Panc1 (cell line): ENCODE data around the gene TLE3. TPM values are rescaled to one million over a fixed set of nuclear protein-coding genes. Genes with fewer than 3 reads are reported as not detected.

Source experiments
- ATAC-seq: fragments of 200-7000 bp; cut with Tn5 transposase; 2 replicates; pipeline ENCODE4 v1.9.1; 2020; ENCODE audit warnings: mild to moderate bottlenecking, moderate library complexity
- BruUV-seq: library from RNA; stranded (reverse); fragments of 400-500 nt; replicated peaks from 2 replicates; lab custom pipeline; 2021; lab: Mats Ljungman, UMichigan
- CTCF ChIA-PET: fragments of 300-600 bp; sonication (Branson Sonifier 250); formaldehyde crosslinking; loops from one replicate; lab custom pipeline; 2022; ENCODE audit warnings: antibody characterized with exemption; lab: Charles Lee
- POLR2A ChIA-PET: fragments of 300-600 bp; sonication (Branson Sonifier 250); formaldehyde crosslinking; loops from one replicate; lab custom pipeline; 2022; ENCODE audit warnings: antibody characterized with exemption; lab: Charles Lee
- DNase-seq: peaks from one replicate; pipeline ENCODE4 v3.0.0-alpha.2; 2010; ENCODE audit warnings: low read depth, low spot score
- H3K27ac ChIP-seq: 2 replicates; pipeline ENCODE4 v1.5.1; 2011; ENCODE audit warnings: mild to moderate bottlenecking, low read length, inconsistent platforms
- H3K27me3 ChIP-seq: fragments of 200-500 bp; sonication (Bioruptor generic); 2 replicates; pipeline ENCODE4 v1.6.0; 2014; ENCODE audit warnings: low read length, inconsistent platforms; ENCODE audit not compliant: control insufficient read depth, insufficient read depth
- H3K36me3 ChIP-seq: fragments of 200-500 bp; sonication (Bioruptor generic); 2 replicates; pipeline ENCODE4 v1.5.1; 2014; ENCODE audit warnings: inconsistent platforms, mild to moderate bottlenecking, low read length, moderate library complexity; ENCODE audit not compliant: control insufficient read depth, insufficient read depth
- H3K4me1 ChIP-seq: 2 replicates; pipeline ENCODE4 v1.5.1; 2011; ENCODE audit warnings: inconsistent platforms, mild to moderate bottlenecking, low read length, moderate library complexity; ENCODE audit not compliant: control insufficient read depth, insufficient read depth
- H3K4me3 ChIP-seq, 2 experiments: 2 replicates each; pipeline ENCODE4 v1.5.1; 2011 to 2012; ENCODE audit warnings: low read depth in 2 of 2, low read length in 2 of 2, mild to moderate bottlenecking in 2 of 2, inconsistent platforms in 1 of 2, moderate library complexity in 1 of 2
- H3K9me3 ChIP-seq: fragments of 200-500 bp; sonication (Bioruptor generic); 2 replicates; pipeline ENCODE4 v1.5.1; 2014; ENCODE audit warnings: low read depth, mild to moderate bottlenecking, inconsistent platforms, low read length, moderate library complexity; ENCODE audit not compliant: control insufficient read depth, insufficient read depth
- POLR2AphosphoS5 ChIP-seq: IDR thresholded peaks from 2 replicates; pipeline ENCODE4 v1.6.1; 2012; ENCODE audit warnings: mild to moderate bottlenecking, low read depth, low read length, moderate library complexity
- SIN3A ChIP-seq: IDR thresholded peaks from 2 replicates; pipeline ENCODE4 v1.6.1; 2012; ENCODE audit warnings: low read depth, mild to moderate bottlenecking, low read length, moderate library complexity, borderline replicate concordance; ENCODE audit not compliant: insufficient read depth
- TCF7L2 ChIP-seq: IDR thresholded peaks from 2 replicates; pipeline ENCODE4 v1.6.1; 2011; ENCODE audit warnings: mild to moderate bottlenecking, low read depth, low read length, inconsistent platforms
- in situ Hi-C: cut with HindIII; loops from 2 replicates; pipeline ENCODE4 v1.10.0; 2016; ENCODE audit warnings: low sequenced_read_pairs, low pct_unique_long_range_greater_than_20kb
- intact Hi-C: fragments of 100-400 bp; cut with micrococcal nuclease; formaldehyde crosslinking; loops from one replicate; pipeline ENCODE4 v1.10.0; 2022; ENCODE audit not compliant: unreplicated experiment
- total RNA-seq: library from RNA; stranded (reverse); gene quantifications from one replicate; pipeline ENCODE4 v1.2.1, GENCODE V29; 2021; ENCODE audit not compliant: unreplicated experiment
- TF ChIP-seq, protein P1 (sequence below), 2 experiments: IDR thresholded peaks; 2 replicates each; pipeline ENCODE4 v1.6.1; 2011 to 2012; ENCODE audit warnings: low read depth in 2 of 2, control low read depth in 1 of 2, low read length in 1 of 2, mild to moderate bottlenecking in 1 of 2, moderate library complexity in 1 of 2; ENCODE audit not compliant: insufficient read depth in 1 of 2
- TF ChIP-seq, protein P2 (sequence below): fragments of 450-650 bp; IDR thresholded peaks from 2 replicates; pipeline ENCODE4 v1.5.1; 2017; ENCODE audit warnings: mild to moderate bottlenecking

The TLE3 gene
- total RNA-seq, 1 experiment from 2014 or later, result 132 TPM

DNA sequence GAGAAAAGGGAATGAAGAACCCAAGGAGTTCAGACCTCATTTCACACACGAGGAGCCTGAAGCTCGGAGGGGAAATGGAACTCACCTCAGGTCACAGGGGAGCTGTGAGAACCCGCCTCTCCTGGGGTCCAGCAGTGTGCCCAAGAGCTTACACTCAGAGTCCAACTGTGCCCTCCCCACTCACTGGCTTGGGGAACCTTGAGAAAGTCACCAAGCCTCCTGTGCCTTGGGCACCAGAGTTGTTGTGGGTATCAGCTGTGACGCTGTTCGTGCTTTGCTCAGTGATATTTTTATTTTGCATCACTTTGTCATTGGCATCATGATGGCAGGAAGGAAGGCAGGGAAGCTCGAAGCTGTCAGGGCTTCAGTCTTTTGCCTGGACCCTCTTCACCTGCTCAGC, 83.4 kb downstream of the TLE3 start:
- in situ Hi-C loops (no loop called here), intact Hi-C loops (no loop called here)
- no peak for ATAC-seq
- no peaks in the 10 kb centered on the region for H3K27me3 ChIP-seq
- H3K4me3 ChIP-seq, result no peak overlapping the region
- no peaks in the 10 kb centered on the region for H3K36me3 ChIP-seq
- BruUV-seq, result no TSS peak
- H3K27ac ChIP-seq, result no peak overlapping the region
- TF ChIP-seq TCF7L2 (no peak), POLR2AphosphoS5 (no peak), SIN3A (no peak)
- TF ChIP-seq, protein P1, sequence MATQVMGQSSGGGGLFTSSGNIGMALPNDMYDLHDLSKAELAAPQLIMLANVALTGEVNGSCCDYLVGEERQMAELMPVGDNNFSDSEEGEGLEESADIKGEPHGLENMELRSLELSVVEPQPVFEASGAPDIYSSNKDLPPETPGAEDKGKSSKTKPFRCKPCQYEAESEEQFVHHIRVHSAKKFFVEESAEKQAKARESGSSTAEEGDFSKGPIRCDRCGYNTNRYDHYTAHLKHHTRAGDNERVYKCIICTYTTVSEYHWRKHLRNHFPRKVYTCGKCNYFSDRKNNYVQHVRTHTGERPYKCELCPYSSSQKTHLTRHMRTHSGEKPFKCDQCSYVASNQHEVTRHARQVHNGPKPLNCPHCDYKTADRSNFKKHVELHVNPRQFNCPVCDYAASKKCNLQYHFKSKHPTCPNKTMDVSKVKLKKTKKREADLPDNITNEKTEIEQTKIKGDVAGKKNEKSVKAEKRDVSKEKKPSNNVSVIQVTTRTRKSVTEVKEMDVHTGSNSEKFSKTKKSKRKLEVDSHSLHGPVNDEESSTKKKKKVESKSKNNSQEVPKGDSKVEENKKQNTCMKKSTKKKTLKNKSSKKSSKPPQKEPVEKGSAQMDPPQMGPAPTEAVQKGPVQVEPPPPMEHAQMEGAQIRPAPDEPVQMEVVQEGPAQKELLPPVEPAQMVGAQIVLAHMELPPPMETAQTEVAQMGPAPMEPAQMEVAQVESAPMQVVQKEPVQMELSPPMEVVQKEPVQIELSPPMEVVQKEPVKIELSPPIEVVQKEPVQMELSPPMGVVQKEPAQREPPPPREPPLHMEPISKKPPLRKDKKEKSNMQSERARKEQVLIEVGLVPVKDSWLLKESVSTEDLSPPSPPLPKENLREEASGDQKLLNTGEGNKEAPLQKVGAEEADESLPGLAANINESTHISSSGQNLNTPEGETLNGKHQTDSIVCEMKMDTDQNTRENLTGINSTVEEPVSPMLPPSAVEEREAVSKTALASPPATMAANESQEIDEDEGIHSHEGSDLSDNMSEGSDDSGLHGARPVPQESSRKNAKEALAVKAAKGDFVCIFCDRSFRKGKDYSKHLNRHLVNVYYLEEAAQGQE (IDR thresholded peaks at IDR 0.05; ENCODE audit: insufficient read depth in 1 of 2, low read depth in 2 of 2, low read length in 1 of 2), result no peak
- TF ChIP-seq, protein P2, sequence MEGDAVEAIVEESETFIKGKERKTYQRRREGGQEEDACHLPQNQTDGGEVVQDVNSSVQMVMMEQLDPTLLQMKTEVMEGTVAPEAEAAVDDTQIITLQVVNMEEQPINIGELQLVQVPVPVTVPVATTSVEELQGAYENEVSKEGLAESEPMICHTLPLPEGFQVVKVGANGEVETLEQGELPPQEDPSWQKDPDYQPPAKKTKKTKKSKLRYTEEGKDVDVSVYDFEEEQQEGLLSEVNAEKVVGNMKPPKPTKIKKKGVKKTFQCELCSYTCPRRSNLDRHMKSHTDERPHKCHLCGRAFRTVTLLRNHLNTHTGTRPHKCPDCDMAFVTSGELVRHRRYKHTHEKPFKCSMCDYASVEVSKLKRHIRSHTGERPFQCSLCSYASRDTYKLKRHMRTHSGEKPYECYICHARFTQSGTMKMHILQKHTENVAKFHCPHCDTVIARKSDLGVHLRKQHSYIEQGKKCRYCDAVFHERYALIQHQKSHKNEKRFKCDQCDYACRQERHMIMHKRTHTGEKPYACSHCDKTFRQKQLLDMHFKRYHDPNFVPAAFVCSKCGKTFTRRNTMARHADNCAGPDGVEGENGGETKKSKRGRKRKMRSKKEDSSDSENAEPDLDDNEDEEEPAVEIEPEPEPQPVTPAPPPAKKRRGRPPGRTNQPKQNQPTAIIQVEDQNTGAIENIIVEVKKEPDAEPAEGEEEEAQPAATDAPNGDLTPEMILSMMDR, result no peak
- ChIA-PET CTCF (no interaction called here), POLR2A (no interaction called here)
- H3K4me1 ChIP-seq, result no peaks in the 10 kb centered on the region
- no peak for DNase-seq
- H3K9me3 ChIP-seq, result no peaks in the 10 kb centered on the region

DNA sequence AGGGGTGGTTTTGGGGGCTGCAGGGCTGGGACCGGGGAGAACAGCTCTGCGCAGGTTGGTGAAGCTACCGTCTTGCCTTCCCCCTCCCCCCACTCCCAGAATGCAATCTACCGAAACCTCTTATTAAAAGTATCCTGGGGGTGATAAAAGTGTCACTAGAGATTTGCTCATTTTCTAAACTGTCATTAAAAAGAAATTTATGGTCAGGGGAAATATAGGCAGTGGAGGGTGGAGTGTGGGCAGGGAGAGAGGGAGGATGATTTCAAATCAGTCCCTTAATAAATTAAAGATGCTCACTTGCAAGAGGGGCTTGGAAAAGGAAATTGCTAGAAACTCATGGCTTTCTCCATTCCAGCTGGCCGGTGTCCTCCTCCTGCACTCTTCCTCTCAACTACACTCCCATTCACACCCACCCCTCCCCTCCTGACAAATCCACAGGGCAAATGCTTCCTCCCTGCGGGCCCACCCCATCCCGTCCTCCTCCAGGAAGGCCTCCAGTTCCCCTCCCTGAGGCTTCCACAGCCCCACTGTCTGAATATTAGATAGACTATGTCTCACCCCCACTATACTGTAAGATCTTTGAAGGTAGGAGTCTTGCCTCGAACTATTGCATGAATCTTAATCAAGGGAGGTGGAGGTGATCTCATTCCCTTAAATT, 83.9 kb downstream of the TLE3 start:
- ATAC-seq, result no peak

More for the DNA sequence above, 83.9 kb downstream of the TLE3 start:
- ChIA-PET POLR2A (no interaction called here), CTCF (no interaction called here)
- Histone ChIP-seq H3K9me3 (no peaks in the 10 kb centered on the region), H3K27me3 (no peaks in the 10 kb centered on the region), H3K4me1 (no peaks in the 10 kb centered on the region), H3K4me3 (no peak overlapping the region), H3K27ac (no peak overlapping the region), H3K36me3 (no peaks in the 10 kb centered on the region)
- TF ChIP-seq, protein P1 (IDR thresholded peaks at IDR 0.05; ENCODE audit: insufficient read depth in 1 of 2, low read depth in 2 of 2, low read length in 1 of 2), result no peak
- TF ChIP-seq POLR2AphosphoS5 (no peak), SIN3A (no peak), TCF7L2 (no peak)
- TF ChIP-seq, protein P2, result no peak
- in situ Hi-C loops, result no loop called here
- intact Hi-C loops, result no loop called here
- BruUV-seq, result no TSS peak
- DNase-seq, result no peak
